Cardiac fibroblast (primary cell): ENCODE results near the gene DMAC2.
"Not testable (repeated sequence)": the region's sequence is repeated elsewhere in the genome, so short reads cannot be mapped to it uniquely, and the experiment has no call there.

ENCODE experiments used
- DNase-seq, 2 donors: peaks; one replicate each; pipeline versions ENCODE4 v3.0.0 to v3.0.0-alpha.2; 2010; ENCODE audit warnings: low read depth in 2 of 2
- H3K4me3 ChIP-seq, 2 donors: replicated peaks in 1 of 2; 1 replicate in 1 of 2; 2 replicates in 1 of 2; pipeline ENCODE4 v1.5.1; 2011; ENCODE audit warnings: low read depth in 2 of 2, low read length in 2 of 2, mild to moderate bottlenecking in 2 of 2, moderate library complexity in 1 of 2
- TF ChIP-seq, protein P1 (sequence below): IDR thresholded peaks from one replicate; pipeline ENCODE4 v1.5.1; 2011; ENCODE audit warnings: low read depth, mild to moderate bottlenecking, low read length, inconsistent platforms

The DMAC2 gene

GRCh38 chr19:41476583-41476982 is 36.9 kb upstream of the DMAC2 start:
- H3K4me3 ChIP-seq = no peak overlapping the region
- TF ChIP-seq, protein P1, sequence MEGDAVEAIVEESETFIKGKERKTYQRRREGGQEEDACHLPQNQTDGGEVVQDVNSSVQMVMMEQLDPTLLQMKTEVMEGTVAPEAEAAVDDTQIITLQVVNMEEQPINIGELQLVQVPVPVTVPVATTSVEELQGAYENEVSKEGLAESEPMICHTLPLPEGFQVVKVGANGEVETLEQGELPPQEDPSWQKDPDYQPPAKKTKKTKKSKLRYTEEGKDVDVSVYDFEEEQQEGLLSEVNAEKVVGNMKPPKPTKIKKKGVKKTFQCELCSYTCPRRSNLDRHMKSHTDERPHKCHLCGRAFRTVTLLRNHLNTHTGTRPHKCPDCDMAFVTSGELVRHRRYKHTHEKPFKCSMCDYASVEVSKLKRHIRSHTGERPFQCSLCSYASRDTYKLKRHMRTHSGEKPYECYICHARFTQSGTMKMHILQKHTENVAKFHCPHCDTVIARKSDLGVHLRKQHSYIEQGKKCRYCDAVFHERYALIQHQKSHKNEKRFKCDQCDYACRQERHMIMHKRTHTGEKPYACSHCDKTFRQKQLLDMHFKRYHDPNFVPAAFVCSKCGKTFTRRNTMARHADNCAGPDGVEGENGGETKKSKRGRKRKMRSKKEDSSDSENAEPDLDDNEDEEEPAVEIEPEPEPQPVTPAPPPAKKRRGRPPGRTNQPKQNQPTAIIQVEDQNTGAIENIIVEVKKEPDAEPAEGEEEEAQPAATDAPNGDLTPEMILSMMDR = no peak
- DNase-seq = no peak

DNA sequence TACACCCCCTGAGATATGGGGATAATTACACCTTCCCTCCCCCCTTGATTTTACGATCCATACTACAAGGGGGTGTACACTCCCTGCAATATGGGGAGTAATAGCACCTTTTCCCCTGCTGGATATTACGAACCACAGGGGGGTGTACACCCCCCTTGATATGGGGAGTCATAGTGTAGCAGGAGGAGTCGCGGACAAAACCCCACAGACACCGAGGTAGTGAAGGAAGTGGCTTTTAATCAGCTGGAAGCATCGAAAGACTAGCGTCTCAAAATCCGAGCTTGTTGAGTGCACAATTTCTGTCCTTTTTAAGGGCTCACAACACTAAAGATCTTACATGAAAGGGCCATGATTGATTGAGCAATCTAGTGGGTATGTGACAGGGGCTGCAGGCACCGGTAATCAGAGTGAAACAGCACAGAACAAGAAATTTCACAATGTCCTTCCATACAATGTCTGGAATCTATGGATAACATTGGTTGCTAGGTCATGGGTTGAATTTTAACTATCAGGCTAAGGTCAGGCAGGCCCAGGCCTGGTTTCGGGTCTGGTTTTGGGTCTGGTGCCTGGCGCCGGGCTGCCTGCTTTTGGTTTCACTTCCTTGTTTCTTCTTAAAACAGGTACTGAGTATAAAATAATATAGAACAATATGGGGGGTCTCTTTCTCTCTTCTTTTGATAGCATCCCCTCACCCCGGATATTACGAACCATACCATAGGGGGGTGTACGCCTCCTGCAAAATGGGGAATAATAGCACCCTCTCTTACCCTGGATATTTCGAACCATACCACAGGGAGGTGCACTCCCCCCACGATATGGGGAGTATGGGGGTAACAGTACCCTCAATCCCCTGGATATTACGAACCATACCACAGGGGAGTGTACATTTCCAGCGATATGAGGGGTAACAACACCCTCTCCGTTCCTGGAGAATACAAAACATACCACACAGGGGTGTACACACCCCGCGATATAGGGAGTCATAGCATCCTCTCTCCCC is 23.8 kb upstream of the DMAC2 start:
- H3K4me3 ChIP-seq, DNase-seq: not testable (repeated sequence)

DNA sequence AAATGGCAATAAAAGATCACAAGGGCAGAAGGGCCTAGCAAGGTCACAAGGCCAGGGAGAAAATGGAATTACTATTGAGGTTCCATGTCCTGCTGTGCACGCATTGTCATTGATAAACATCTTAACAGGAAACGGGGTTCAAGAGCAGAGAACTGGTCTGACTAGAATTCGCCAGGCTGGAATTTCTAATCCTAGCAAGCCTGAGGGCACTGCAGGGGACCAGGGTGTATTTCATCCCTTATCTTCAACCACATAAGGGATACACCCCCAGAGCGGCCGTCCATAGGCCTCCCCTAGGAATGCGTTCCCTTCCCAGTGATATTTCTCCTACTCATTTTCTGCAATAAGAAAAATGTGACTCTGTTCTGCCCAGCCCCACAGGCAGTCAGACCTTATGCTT is 22.8 kb upstream of the DMAC2 start:
- TF ChIP-seq, protein P1 = no peak
- no peak overlapping the region for H3K4me3 ChIP-seq
- no peak for DNase-seq

DNA sequence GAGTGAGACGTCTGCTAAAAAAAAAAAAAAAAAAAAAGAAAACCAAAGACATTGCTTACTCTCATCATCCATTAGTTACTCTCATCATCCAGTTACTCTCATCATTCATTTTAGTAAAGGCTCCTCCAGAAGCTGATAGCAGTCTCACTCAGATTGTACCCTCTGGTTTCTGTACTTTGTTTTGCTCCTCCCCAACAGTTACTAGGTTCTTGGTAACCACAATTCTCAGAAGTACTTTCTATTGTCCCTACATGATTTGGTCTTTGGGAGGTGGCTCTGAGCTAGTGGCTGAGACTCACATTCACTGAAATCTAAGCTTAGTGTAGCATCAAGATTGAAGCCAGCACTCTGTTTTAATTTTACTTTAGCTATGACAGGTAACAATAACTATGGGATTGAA is 17.5 kb upstream of the DMAC2 start:
- TF ChIP-seq, protein P1 = no peak
- DNase-seq = no peak
- no peak overlapping the region for H3K4me3 ChIP-seq

- H3K4me3 ChIP-seq = no peak overlapping the region
- peak; percentile 66 to 78 for DNase-seq
- TF ChIP-seq, protein P1 = no peak
Observed at GRCh38 chr19:41456342-41456918, 16.7 kb upstream of the DMAC2 start.

DNA sequence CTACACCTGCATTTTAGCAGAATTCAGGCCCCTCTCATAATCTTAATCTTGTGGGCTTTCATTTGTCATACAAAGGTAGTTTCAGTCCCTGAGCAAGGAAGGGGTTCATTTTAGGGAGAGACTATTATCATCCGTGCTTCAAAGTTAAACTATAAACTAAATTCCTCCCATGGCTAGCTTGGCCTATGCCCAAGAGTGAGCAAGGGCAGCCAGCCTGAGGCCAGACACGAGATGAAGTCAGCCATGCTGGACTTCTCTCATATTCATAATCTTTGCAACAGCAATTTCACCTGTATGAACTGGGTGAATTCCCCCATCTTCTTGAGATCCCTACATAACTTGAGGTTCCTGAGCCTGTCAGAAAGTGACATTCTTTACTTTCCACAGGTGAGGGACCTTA is 16.2 kb upstream of the DMAC2 start:
- H3K4me3 ChIP-seq = no peak overlapping the region
- TF ChIP-seq, protein P1 = no peak
- DNase-seq = peak; percentile 16 to 17

GRCh38 chr19:41452584-41453275 is 13.0 kb upstream of the DMAC2 start:
- no peak for DNase-seq
- no peak overlapping the region for H3K4me3 ChIP-seq
- TF ChIP-seq, protein P1 = no peak
